MM.1S (cell line): ENCODE data around the gene APBB1IP.
"Not testable (repeated sequence)": the region's sequence is repeated elsewhere in the genome, so short reads cannot be mapped to it uniquely, and the experiment has no call there.

Source experiments
- DNase-seq: peaks from one replicate; pipeline ENCODE4 v3.0.0-alpha.2; 2015
- H2AFZ ChIP-seq: fragments of 300-600 bp; sonication (generic); 2 replicates; pipeline ENCODE4 v1.6.0; 2016; ENCODE audit warnings: antibody characterized with exemption, low read length
- H3F3A ChIP-seq: fragments of 300-600 bp; sonication (generic); 2 replicates; pipeline ENCODE4 v1.6.1; 2016; ENCODE audit warnings: mild to moderate bottlenecking, antibody characterized with exemption, low read length, moderate library complexity, mixed read lengths; ENCODE audit not compliant: insufficient read depth
- H3K27ac ChIP-seq: fragments of 300-600 bp; sonication (generic); 2 replicates; pipeline ENCODE4 v1.5.1; 2016; ENCODE audit warnings: mild to moderate bottlenecking, low read length
- H3K27me3 ChIP-seq: fragments of 300-600 bp; sonication (generic); replicated peaks from 2 replicates; pipeline ENCODE4 v1.6.0; 2016; ENCODE audit warnings: low read length; ENCODE audit not compliant: insufficient read depth
- H3K36me3 ChIP-seq: fragments of 300-600 bp; sonication (generic); replicated peaks from 2 replicates; pipeline ENCODE4 v1.6.1; 2016; ENCODE audit warnings: mild to moderate bottlenecking, low read length, mixed read lengths; ENCODE audit not compliant: insufficient read depth
- H3K4me1 ChIP-seq: fragments of 300-600 bp; sonication (generic); 2 replicates; pipeline ENCODE4 v1.6.1; 2016; ENCODE audit warnings: low read length, mixed read lengths
- H3K4me2 ChIP-seq: fragments of 300-600 bp; sonication (generic); 2 replicates; pipeline ENCODE4 v1.6.0; 2016; ENCODE audit warnings: low read depth, low read length
- H3K4me3 ChIP-seq: fragments of 300-600 bp; sonication (generic); 2 replicates; pipeline ENCODE4 v1.5.1; 2016; ENCODE audit warnings: low read length, mixed read lengths
- H3K79me2 ChIP-seq: fragments of 300-600 bp; sonication (generic); 2 replicates; pipeline ENCODE4 v1.6.1; 2016; ENCODE audit warnings: mixed run types, low read length, mixed read lengths
- H3K9ac ChIP-seq: fragments of 300-600 bp; sonication (generic); 2 replicates; pipeline ENCODE4 v1.6.1; 2016; ENCODE audit warnings: low read length, mixed read lengths
- H3K9me2 ChIP-seq: fragments of 300-600 bp; sonication (generic); replicated peaks from 2 replicates; pipeline ENCODE4 v1.6.1; 2016; ENCODE audit warnings: mild to moderate bottlenecking, low read length, mixed read lengths; ENCODE audit not compliant: insufficient read depth
- H3K9me3 ChIP-seq: fragments of 300-600 bp; sonication (generic); replicated peaks from 2 replicates; pipeline ENCODE4 v1.6.1; 2016; ENCODE audit warnings: mild to moderate bottlenecking, low read length, mixed read lengths; ENCODE audit not compliant: insufficient read depth
- H4K20me1 ChIP-seq: fragments of 300-600 bp; sonication (generic); 2 replicates; pipeline ENCODE4 v1.6.1; 2016; ENCODE audit warnings: mild to moderate bottlenecking, low read length, moderate library complexity, mixed read lengths; ENCODE audit not compliant: insufficient read depth
- EZH2 ChIP-seq: fragments of 300-600 bp; sonication (generic); optimal IDR thresholded peaks from 2 replicates; pipeline ENCODE3; 2017; ENCODE audit warnings: low read depth, mild to moderate bottlenecking, antibody characterized with exemption, low read length, mixed read lengths
- EZH2phosphoT487 ChIP-seq: fragments of 300-600 bp; sonication (generic); IDR thresholded peaks from 2 replicates; pipeline ENCODE4 v1.6.1; 2018; ENCODE audit warnings: antibody characterized with exemption, low read length
- TF ChIP-seq, protein P1 (sequence below): fragments of 300-600 bp; sonication (generic); IDR thresholded peaks from 2 replicates; pipeline ENCODE4 v1.5.1; 2016; ENCODE audit warnings: antibody characterized with exemption, low read length, mixed read lengths

APBB1IP gene

DNA sequence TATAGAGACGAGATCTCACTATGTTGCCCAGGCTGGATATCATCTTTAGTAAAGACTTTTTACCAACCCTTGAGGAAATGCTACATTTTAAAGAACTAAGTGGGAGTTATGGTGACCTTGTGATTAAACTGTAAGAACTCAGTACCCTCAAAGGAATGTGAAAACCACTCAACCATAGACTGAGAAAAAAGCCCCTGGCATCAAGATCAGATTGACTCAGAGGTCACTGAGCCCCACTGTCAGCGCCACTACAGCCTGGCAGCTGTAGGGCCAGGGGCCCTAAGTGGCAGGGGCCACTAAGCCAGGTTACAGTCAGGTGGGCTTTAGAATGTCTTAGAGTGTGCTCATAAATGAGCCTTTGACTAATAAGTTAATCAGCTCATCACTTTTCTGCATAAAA, 55.9 kb downstream of the APBB1IP start:
- Histone ChIP-seq H3K27me3 (no peaks in the 10 kb centered on the region), H3K27ac (no peak overlapping the region), H3K4me2 (no peak overlapping the region), H3K9ac (no peak overlapping the region), H3K79me2 (no peaks in the 10 kb centered on the region), H3K36me3 (no peaks in the 10 kb centered on the region), H4K20me1 (no peaks in the 10 kb centered on the region), H3F3A (no peaks in the 10 kb centered on the region), H3K9me3 (no peaks in the 10 kb centered on the region), H3K4me1 (no peaks in the 10 kb centered on the region), H2AFZ (no peak overlapping the region), H3K4me3 (no peak overlapping the region), H3K9me2 (no peaks in the 10 kb centered on the region)
- no peak for DNase-seq
- no peak for TF ChIP-seq EZH2
- no peak for TF ChIP-seq EZH2phosphoT487
- TF ChIP-seq, protein P1, sequence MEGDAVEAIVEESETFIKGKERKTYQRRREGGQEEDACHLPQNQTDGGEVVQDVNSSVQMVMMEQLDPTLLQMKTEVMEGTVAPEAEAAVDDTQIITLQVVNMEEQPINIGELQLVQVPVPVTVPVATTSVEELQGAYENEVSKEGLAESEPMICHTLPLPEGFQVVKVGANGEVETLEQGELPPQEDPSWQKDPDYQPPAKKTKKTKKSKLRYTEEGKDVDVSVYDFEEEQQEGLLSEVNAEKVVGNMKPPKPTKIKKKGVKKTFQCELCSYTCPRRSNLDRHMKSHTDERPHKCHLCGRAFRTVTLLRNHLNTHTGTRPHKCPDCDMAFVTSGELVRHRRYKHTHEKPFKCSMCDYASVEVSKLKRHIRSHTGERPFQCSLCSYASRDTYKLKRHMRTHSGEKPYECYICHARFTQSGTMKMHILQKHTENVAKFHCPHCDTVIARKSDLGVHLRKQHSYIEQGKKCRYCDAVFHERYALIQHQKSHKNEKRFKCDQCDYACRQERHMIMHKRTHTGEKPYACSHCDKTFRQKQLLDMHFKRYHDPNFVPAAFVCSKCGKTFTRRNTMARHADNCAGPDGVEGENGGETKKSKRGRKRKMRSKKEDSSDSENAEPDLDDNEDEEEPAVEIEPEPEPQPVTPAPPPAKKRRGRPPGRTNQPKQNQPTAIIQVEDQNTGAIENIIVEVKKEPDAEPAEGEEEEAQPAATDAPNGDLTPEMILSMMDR: no peak

- Histone ChIP-seq H3K4me2 (no peak overlapping the region), H3K4me3 (no peak overlapping the region), H3K9ac (no peak overlapping the region), H4K20me1 (no peaks in the 10 kb centered on the region), H3K36me3 (no peaks in the 10 kb centered on the region), H2AFZ (no peak overlapping the region), H3K9me2 (no peaks in the 10 kb centered on the region), H3K79me2 (no peaks in the 10 kb centered on the region), H3K27ac (no peak overlapping the region), H3K27me3 (no peaks in the 10 kb centered on the region), H3K9me3 (no peaks in the 10 kb centered on the region), H3F3A (no peaks in the 10 kb centered on the region), H3K4me1 (no peaks in the 10 kb centered on the region)
- TF ChIP-seq, protein P1: no peak
- TF ChIP-seq EZH2 (no peak), EZH2phosphoT487 (no peak)
- DNase-seq: no peak
Measured at GRCh38 chr10:26499426-26499825, 61.3 kb downstream of the APBB1IP start.

DNA sequence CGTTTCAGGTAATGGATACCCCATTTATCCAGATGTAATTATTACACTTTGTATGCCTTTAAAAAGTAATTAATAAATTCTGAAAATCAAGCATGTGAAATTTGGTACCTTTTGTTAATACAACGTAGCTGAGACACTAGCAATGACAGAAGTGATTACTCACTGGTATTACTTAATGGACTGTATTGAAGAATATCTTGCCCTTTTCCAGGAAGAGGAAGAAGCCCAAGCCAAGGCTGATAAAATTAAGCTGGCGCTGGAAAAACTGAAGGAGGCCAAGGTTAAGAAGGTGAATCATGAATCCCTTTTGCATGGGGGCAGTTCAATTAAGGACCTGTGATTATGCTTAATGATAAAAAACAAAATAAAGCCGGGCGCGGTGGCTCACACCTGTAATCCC, 64.8 kb downstream of the APBB1IP start:
- Histone ChIP-seq H3K27me3 (no peaks in the 10 kb centered on the region), H3K4me2 (no peak overlapping the region), H3K27ac (no peak overlapping the region), H3K36me3 (no peaks in the 10 kb centered on the region), H3K9me2 (no peaks in the 10 kb centered on the region), H3K9ac (no peak overlapping the region), H3K4me1 (no peaks in the 10 kb centered on the region), H3K79me2 (no peaks in the 10 kb centered on the region), H3K9me3 (no peaks in the 10 kb centered on the region), H3K4me3 (no peak overlapping the region), H2AFZ (no peak overlapping the region), H3F3A (no peaks in the 10 kb centered on the region), H4K20me1 (no peaks in the 10 kb centered on the region)
- DNase-seq: no peak
- TF ChIP-seq EZH2phosphoT487 (no peak), EZH2 (no peak)
- TF ChIP-seq, protein P1: no peak

DNA sequence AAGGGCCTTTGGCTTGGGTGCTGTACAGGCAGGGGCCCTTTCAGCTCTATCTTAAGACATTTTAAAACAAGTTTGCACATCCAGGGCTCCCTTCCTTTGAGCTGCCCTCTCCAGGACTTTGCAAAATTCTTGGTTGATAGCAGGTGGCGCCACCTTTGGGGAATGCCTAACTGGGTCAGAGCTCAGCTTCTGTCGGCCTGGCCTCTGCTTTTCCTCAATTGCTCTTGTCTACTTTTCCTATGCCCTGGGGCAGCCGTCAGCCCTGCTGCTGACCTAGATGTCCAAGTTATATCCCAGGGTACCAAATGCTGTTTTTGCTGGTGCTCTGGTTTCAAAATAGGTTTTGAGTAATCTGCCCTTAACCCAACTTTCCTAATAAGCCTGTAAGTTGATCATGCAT, 65.8 kb downstream of the APBB1IP start:
- no peak for DNase-seq
- H3K4me3 ChIP-seq: no peak overlapping the region
- H4K20me1 ChIP-seq: no peaks in the 10 kb centered on the region
- no peaks in the 10 kb centered on the region for H3K9me2 ChIP-seq
- H2AFZ ChIP-seq: no peak overlapping the region
- no peaks in the 10 kb centered on the region for H3F3A ChIP-seq
- H3K4me1 ChIP-seq: no peaks in the 10 kb centered on the region
- H3K79me2 ChIP-seq: no peaks in the 10 kb centered on the region
- H3K36me3 ChIP-seq: no peaks in the 10 kb centered on the region
- H3K27me3 ChIP-seq: no peaks in the 10 kb centered on the region
- H3K4me2 ChIP-seq: no peak overlapping the region
- H3K9me3 ChIP-seq: no peaks in the 10 kb centered on the region
- no peak overlapping the region for H3K27ac ChIP-seq
- no peak for TF ChIP-seq EZH2phosphoT487
- TF ChIP-seq, protein P1: 0 out of 2 replicates have a peak, but pooled peaks have one; percentile 11
- no peak overlapping the region for H3K9ac ChIP-seq

GRCh38 chr10:26504429-26504828, 66.3 kb downstream of the APBB1IP start:
- not testable (repeated sequence) for H3K27ac ChIP-seq, H3K79me2 ChIP-seq, DNase-seq, H3K4me2 ChIP-seq, H3K9me2 ChIP-seq, H3K27me3 ChIP-seq, H4K20me1 ChIP-seq, H3K36me3 ChIP-seq, H3K9ac ChIP-seq, H3F3A ChIP-seq, H3K4me1 ChIP-seq, H3K9me3 ChIP-seq, H3K4me3 ChIP-seq, H2AFZ ChIP-seq
